ENCODE results near the gene CRY1.
A peak's percentile ranks its signal among the peaks of the same experiment; 100 is the strongest.
"Not testable (repeated sequence)": the region's sequence is repeated elsewhere in the genome, so short reads cannot be mapped to it uniquely, and the experiment has no call there.

CRY1 gene

GRCh38 chr12:106997916-106998315 is 95.4 kb downstream of the CRY1 start:
- no peak for TF ChIP-seq CTCF (IDR thresholded peaks at IDR 0.05; ENCODE audit: low read depth, low read length)
- no peaks in the 10 kb centered on the region for H3K27me3 ChIP-seq
- no peaks in the 10 kb centered on the region for H3K9me3 ChIP-seq
- DNase-seq, result no peak
- no peak overlapping the region for H3K4me3 ChIP-seq (ENCODE audit: low read depth, low read length)
- no peaks in the 10 kb centered on the region for H3K4me1 ChIP-seq
- H3K36me3 ChIP-seq, result peaks cover 4% of the 10 kb centered on the region; the same call in 1 of the 2 replicates

DNA sequence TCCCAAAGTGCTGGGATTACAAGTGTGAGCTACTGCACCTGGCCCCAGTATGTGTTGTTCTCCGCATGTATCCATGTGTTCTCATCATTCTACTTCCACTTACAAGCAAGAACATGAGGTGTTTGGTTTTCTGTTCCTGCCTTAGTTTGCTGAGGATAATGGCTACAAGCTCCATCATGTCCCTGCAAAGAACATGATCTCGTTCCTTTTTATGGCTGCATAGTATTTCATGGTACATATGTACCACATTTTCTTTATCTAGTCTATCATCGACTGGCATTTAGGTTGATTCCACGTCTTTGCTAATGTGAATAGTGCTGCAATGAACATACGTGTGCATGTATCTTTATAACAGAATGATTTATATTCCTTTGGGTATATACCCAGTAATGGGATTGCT is 97.2 kb downstream of the CRY1 start:
- H3K9me3 ChIP-seq; DNase-seq; H3K4me3 ChIP-seq (ENCODE audit: low read depth, low read length); H3K4me1 ChIP-seq; H3K27me3 ChIP-seq; H3K36me3 ChIP-seq: not testable (repeated sequence)

GRCh38 chr12:106994579-106995220 is 98.6 kb downstream of the CRY1 start:
- no peak for DNase-seq
- H3K36me3 ChIP-seq, result peaks cover 4% of the 10 kb centered on the region; the same call in 1 of the 2 replicates
- H3K4me3 ChIP-seq (ENCODE audit: low read depth, low read length), result no peak overlapping the region
- H3K4me1 ChIP-seq, result no peaks in the 10 kb centered on the region
- no peaks in the 10 kb centered on the region for H3K9me3 ChIP-seq
- TF ChIP-seq CTCF (IDR thresholded peaks at IDR 0.05; ENCODE audit: low read depth, low read length), result no peak
- no peaks in the 10 kb centered on the region for H3K27me3 ChIP-seq

- DNase-seq, result no peak
Observed at GRCh38 chr12:106987846-106988245, 105.5 kb downstream of the CRY1 start.

DNA sequence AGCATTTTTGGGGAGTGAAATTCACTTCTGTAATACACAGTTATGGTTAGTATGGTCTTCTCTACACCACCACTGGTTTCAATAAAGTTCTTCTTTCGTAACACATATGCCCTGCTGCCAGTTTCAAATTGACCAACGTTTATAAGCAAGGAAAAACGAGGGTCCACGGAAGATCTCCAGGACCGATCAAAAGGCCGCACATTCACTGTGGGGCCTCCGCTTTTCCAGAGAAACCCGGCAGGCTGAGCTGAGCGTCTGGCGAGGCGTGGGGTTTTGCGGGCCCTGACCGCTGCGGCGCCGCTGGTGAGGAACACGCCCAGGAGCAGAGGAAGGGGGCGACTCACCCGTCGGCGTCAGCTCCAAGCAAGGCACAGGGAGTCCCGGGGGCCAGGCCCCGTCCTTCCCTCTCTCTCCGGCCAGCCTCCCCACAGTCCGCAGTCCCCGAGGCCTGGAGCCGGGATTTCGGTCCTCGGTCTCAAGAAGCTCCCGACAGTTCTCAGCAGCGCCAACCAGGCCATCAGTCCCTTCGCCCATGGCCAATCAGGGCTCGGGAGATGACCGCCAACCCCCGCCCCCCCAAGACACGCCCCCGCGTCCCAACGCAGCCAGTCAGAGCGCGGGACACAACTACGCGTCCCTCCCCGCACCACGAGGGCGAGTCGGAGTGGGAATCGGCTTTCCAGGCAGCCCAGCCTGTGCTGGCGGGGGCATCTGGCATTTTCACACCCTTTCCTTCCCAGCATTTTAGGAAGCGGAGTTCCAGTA is 106.5 kb downstream of the CRY1 start, which contains the start of gene MTERF2:
MTERF2 (minus strand) TSS at position 522 of the 765 bp plus-strand sequence. CDS start 8,432 bp downstream, outside the sequence.
- peak within 1 kb of the TSS; percentile 69 for H3K4me3 ChIP-seq (ENCODE audit: low read depth, low read length)
- H3K9me3 ChIP-seq, result no peaks in the 10 kb centered on the region
- peaks cover 18% of the 10 kb centered on the region for H3K36me3 ChIP-seq
- TF ChIP-seq CTCF (IDR thresholded peaks at IDR 0.05; ENCODE audit: low read depth, low read length), result no peak
- H3K4me1 ChIP-seq, result peaks cover 3% of the 10 kb centered on the region; the same call in 1 of the 2 replicates
- DNase-seq, result peak; percentile 95
- H3K27me3 ChIP-seq, result no peaks in the 10 kb centered on the region

More at GRCh38 chr12:106987846-106988245, 105.5 kb downstream of the CRY1 start:
- H3K4me3 ChIP-seq (ENCODE audit: low read depth, low read length), result no peak overlapping the region
- H3K27me3 ChIP-seq, result no peaks in the 10 kb centered on the region
- peaks cover 3% of the 10 kb centered on the region; the same call in 1 of the 2 replicates for H3K4me1 ChIP-seq
- peaks cover 18% of the 10 kb centered on the region for H3K36me3 ChIP-seq
- no peak for TF ChIP-seq CTCF (IDR thresholded peaks at IDR 0.05; ENCODE audit: low read depth, low read length)
- H3K9me3 ChIP-seq, result no peaks in the 10 kb centered on the region

- peak overlapping the region; percentile 69 for H3K4me3 ChIP-seq (ENCODE audit: low read depth, low read length)
- H3K27me3 ChIP-seq, result no peaks in the 10 kb centered on the region
- no peak for TF ChIP-seq CTCF (IDR thresholded peaks at IDR 0.05; ENCODE audit: low read depth, low read length)
- no peak for DNase-seq
- no peaks in the 10 kb centered on the region for H3K9me3 ChIP-seq
- H3K36me3 ChIP-seq, result peaks cover 18% of the 10 kb centered on the region
- peaks cover 3% of the 10 kb centered on the region; the same call in 1 of the 2 replicates for H3K4me1 ChIP-seq
Observed at GRCh38 chr12:106986135-106986534, 107.2 kb downstream of the CRY1 start.

Measured in BE2C (cell line).